ENCODE measurements around the gene PUM1.

The PUM1 gene

DNA sequence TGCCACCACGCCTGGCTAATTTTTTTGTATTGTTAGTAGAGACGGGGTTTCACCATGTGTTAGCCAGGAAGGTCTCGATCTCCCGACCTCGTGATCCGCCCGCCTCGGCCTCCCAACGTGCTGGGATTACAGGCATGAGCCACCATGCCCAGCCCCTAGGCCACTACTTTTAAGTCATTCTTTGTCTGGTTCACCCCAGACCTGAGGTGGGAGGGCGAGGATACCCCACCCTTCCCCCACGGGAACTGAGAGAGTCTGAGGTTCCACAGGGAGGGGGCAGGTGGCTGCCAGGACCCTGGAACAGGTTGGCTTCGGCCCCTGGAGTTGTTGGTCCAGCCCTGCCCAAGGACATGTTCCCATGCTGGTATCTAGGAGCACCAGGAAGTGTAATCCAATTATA lies 149.2 kb downstream of the PUM1 start:
- no peak overlapping the region for H2AK5ac ChIP-seq (ENCODE audit: low read length)
- peaks cover 2% of the 10 kb centered on the region for H3K4me1 ChIP-seq (ENCODE audit: control insufficient read depth, low read depth, low read length)
- H3K18ac ChIP-seq (ENCODE audit: low read length): no peak overlapping the region
- no peak overlapping the region for H2BK5ac ChIP-seq (ENCODE audit: low read length)
- H3K79me2 ChIP-seq (ENCODE audit: control insufficient read depth, insufficient read depth, low read length): no peaks in the 10 kb centered on the region
- no peak overlapping the region for H3K4ac ChIP-seq (ENCODE audit: low read depth, low read length)
- H3K4me2 ChIP-seq (ENCODE audit: low read length): no peak overlapping the region
- H2BK15ac ChIP-seq (replicated peaks; ENCODE audit: low read depth): no peak overlapping the region
- no peak overlapping the region for H3K27ac ChIP-seq (ENCODE audit: low read depth, low read length)
- H2BK120ac ChIP-seq (ENCODE audit: low read depth, low read length): no peak overlapping the region
- no peak overlapping the region for H3K4me3 ChIP-seq (ENCODE audit: low read length)
- no peak overlapping the region for H4K5ac ChIP-seq (ENCODE audit: low read length)
- H3K36me3 ChIP-seq (ENCODE audit: control insufficient read depth, insufficient read depth, low read length): no peaks in the 10 kb centered on the region
- no peak overlapping the region for H4K8ac ChIP-seq (ENCODE audit: low read depth, low read length)
- no peaks in the 10 kb centered on the region for H3K79me1 ChIP-seq (ENCODE audit: low read length)
- no CpG with 5 or more reads among the region's 12 CpGs for WGBS (ENCODE audit: extremely low coverage, insufficient coverage, low lambda C conversion rate)
- no peaks in the 10 kb centered on the region for H3K27me3 ChIP-seq (ENCODE audit: insufficient read depth, low read length, poor library complexity)
- H3K56ac ChIP-seq (ENCODE audit: low read length): no peak overlapping the region
- DNase-seq: no peak
- no peak overlapping the region for H3K9ac ChIP-seq (ENCODE audit: low read length)
- H3K23ac ChIP-seq (ENCODE audit: low read length): no peak overlapping the region

DNA sequence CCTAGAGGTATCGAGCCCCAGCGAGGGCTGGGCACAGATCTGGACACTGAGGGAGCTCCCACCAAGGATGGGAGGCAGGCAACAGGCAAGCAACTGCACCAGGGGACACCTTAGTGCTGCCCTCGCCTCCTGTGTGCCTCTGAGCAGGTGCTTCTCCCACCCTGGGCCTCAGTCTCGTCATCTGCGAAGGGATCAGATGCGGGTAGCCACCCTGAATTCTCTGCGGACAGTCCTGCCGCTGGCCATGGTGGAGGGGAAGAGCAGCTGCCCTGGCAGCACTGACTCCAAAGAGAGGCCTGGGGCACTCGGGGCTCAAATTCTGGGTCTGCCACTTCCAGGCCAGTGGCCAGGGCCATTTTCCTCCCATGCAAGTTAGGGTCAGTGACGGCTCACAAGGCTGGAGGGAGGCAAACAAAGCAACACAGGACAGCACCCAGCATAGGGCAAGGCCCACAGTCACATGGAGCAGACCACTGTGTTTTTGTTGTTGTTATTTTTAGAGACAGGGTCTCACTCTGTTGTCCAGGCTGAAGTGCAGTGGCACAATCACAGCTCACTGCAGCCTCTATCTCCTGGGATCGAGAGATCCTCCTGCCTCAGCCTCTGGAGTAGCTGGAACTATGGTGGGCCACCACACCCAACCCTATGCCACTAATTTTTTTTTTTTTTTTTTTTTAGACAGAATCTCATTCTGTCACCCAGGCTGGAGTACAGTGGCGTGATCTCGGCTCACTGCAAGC lies 149.9 kb downstream of the PUM1 start:
- no peak overlapping the region for H3K9ac ChIP-seq (ENCODE audit: low read length)
- no peak overlapping the region for H2BK120ac ChIP-seq (ENCODE audit: low read depth, low read length)
- no peak overlapping the region for H3K4me2 ChIP-seq (ENCODE audit: low read length)
- no peak for DNase-seq
- no CpG with 5 or more reads among the region's 13 CpGs for WGBS (ENCODE audit: extremely low coverage, insufficient coverage, low lambda C conversion rate)
- no peak overlapping the region for H3K18ac ChIP-seq (ENCODE audit: low read length)
- no peaks in the 10 kb centered on the region for H3K79me1 ChIP-seq (ENCODE audit: low read length)
- no peak overlapping the region for H4K5ac ChIP-seq (ENCODE audit: low read length)
- H2AK5ac ChIP-seq (ENCODE audit: low read length): no peak overlapping the region
- H3K56ac ChIP-seq (ENCODE audit: low read length): no peak overlapping the region
- no peaks in the 10 kb centered on the region for H3K27me3 ChIP-seq (ENCODE audit: insufficient read depth, low read length, poor library complexity)
- no peak overlapping the region for H4K8ac ChIP-seq (ENCODE audit: low read depth, low read length)
- H3K4ac ChIP-seq (ENCODE audit: low read depth, low read length): no peak overlapping the region
- H3K79me2 ChIP-seq (ENCODE audit: control insufficient read depth, insufficient read depth, low read length): no peaks in the 10 kb centered on the region
- no peak overlapping the region for H2BK15ac ChIP-seq (replicated peaks; ENCODE audit: low read depth)
- peaks cover 5% of the 10 kb centered on the region for H3K4me1 ChIP-seq (ENCODE audit: control insufficient read depth, low read depth, low read length)
- H2BK5ac ChIP-seq (ENCODE audit: low read length): no peak overlapping the region
- no peak overlapping the region for H3K23ac ChIP-seq (ENCODE audit: low read length)
- no peak overlapping the region for H3K27ac ChIP-seq (ENCODE audit: low read depth, low read length)
- H3K4me3 ChIP-seq (ENCODE audit: low read length): no peak overlapping the region
- H3K36me3 ChIP-seq (ENCODE audit: control insufficient read depth, insufficient read depth, low read length): no peaks in the 10 kb centered on the region

DNA sequence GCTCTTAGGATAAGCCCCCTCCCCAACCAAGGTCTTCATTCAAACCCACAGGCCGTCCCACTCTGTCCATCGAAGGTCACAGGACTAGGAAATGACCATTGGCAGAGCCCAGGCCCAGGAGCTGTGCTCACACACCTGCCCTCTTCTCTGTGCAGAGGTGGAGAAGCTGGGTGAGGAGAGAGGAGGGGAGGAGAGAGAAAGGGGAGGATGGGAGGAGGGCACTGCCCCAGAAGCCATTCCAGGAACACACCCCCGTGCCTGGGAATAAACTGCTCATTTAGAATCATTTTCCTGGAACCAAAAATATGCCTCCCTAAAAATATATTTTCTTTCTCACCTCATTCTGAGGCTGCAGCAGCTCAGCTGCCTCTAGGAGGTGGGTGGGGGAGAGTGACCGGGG lies 150.6 kb downstream of the PUM1 start:
- Histone ChIP-seq H4K5ac (ENCODE audit: low read length) (no peak overlapping the region), H3K9ac (ENCODE audit: low read length) (no peak overlapping the region), H3K27me3 (ENCODE audit: insufficient read depth, low read length, poor library complexity) (no peaks in the 10 kb centered on the region), H4K8ac (ENCODE audit: low read depth, low read length) (no peak overlapping the region), H2AK5ac (ENCODE audit: low read length) (no peak overlapping the region), H3K79me2 (ENCODE audit: control insufficient read depth, insufficient read depth, low read length) (no peaks in the 10 kb centered on the region), H3K36me3 (ENCODE audit: control insufficient read depth, insufficient read depth, low read length) (no peaks in the 10 kb centered on the region), H3K4ac (ENCODE audit: low read depth, low read length) (no peak overlapping the region), H3K4me3 (ENCODE audit: low read length) (no peak overlapping the region), H3K56ac (ENCODE audit: low read length) (no peak overlapping the region), H3K4me2 (ENCODE audit: low read length) (no peak overlapping the region), H2BK15ac (replicated peaks; ENCODE audit: low read depth) (no peak overlapping the region), H2BK5ac (ENCODE audit: low read length) (no peak overlapping the region), H3K27ac (ENCODE audit: low read depth, low read length) (no peak overlapping the region), H3K4me1 (ENCODE audit: control insufficient read depth, low read depth, low read length) (peaks cover 5% of the 10 kb centered on the region), H3K23ac (ENCODE audit: low read length) (no peak overlapping the region), H2BK120ac (ENCODE audit: low read depth, low read length) (no peak overlapping the region), H3K79me1 (ENCODE audit: low read length) (no peaks in the 10 kb centered on the region), H3K18ac (ENCODE audit: low read length) (no peak overlapping the region)
- no peak for DNase-seq
- no CpG with 5 or more reads among the region's 4 CpGs for WGBS (ENCODE audit: extremely low coverage, insufficient coverage, low lambda C conversion rate)

DNA sequence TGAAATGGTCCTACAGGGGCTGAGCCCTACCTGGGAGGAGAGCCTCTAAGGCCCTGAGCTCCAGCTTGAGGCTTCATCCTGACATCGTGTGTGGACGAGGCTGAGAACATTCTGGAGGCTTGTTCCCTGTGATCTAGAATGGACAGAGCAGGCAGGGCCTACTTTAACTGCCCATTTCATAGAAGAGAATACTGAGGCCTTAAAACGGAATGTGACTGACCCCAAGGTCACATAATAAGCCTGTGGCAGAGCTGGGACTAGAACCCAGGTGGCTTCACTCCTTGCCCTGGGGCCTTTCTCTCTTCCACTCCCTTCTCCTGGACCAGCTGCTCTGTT lies 151.0 kb downstream of the PUM1 start:
- Histone ChIP-seq H2AK5ac (ENCODE audit: low read length) (no peak overlapping the region), H3K18ac (ENCODE audit: low read length) (no peak overlapping the region), H3K79me1 (ENCODE audit: low read length) (no peaks in the 10 kb centered on the region), H3K27ac (ENCODE audit: low read depth, low read length) (no peak overlapping the region), H3K9ac (ENCODE audit: low read length) (no peak overlapping the region), H3K4me3 (ENCODE audit: low read length) (no peak overlapping the region), H3K23ac (ENCODE audit: low read length) (no peak overlapping the region), H3K56ac (ENCODE audit: low read length) (no peak overlapping the region), H4K5ac (ENCODE audit: low read length) (no peak overlapping the region), H3K27me3 (ENCODE audit: insufficient read depth, low read length, poor library complexity) (no peaks in the 10 kb centered on the region), H3K4ac (ENCODE audit: low read depth, low read length) (no peak overlapping the region), H2BK120ac (ENCODE audit: low read depth, low read length) (no peak overlapping the region), H2BK15ac (replicated peaks; ENCODE audit: low read depth) (no peak overlapping the region), H3K79me2 (ENCODE audit: control insufficient read depth, insufficient read depth, low read length) (no peaks in the 10 kb centered on the region), H3K36me3 (ENCODE audit: control insufficient read depth, insufficient read depth, low read length) (no peaks in the 10 kb centered on the region), H4K8ac (ENCODE audit: low read depth, low read length) (no peak overlapping the region), H2BK5ac (ENCODE audit: low read length) (no peak overlapping the region), H3K4me1 (ENCODE audit: control insufficient read depth, low read depth, low read length) (peaks cover 8% of the 10 kb centered on the region), H3K4me2 (ENCODE audit: low read length) (no peak overlapping the region)
- no CpG with 5 or more reads among the region's 3 CpGs for WGBS (ENCODE audit: extremely low coverage, insufficient coverage, low lambda C conversion rate)
- no peak for DNase-seq

DNA sequence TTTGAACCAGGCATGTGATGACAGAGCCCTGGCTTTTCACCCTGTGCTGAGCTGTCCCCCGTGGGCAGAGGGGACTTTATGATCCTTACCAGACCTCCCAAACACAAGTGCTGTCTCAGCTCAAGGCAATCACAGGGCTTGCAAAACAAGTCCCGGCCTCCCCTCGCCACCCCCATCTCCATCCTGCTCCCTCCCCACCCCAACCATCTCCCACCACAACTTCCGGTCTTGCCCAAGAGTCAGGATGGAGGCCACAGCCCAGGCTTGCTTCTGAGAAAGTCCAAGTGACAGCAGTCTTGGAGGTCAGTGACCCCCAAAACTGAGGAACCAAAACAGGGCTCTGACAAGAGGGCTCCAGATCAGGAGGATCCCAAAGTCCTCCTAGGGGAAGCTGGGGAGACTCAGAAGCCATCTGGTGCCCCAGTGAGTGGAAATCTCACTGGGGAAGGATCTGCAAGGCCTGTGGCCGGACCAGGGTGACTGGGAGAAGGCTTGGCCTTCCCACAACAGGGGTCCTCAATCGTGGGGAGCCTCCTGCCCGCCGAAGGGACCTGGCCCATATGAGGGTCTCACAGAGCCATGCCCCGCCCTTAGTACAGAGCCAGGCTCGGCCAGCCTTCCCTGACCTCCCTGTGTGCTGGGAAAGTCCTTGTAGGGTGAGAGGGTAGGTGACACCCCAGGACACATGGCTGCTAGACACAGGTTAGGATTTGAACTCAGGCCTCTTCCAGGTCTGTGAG lies 152.4 kb downstream of the PUM1 start:
- H3K9ac ChIP-seq (ENCODE audit: low read length): no peak overlapping the region
- H2AK5ac ChIP-seq (ENCODE audit: low read length): no peak overlapping the region
- no peak overlapping the region for H3K4me3 ChIP-seq (ENCODE audit: low read length)
- WGBS (ENCODE audit: extremely low coverage, insufficient coverage, low lambda C conversion rate): no CpG with 5 or more reads among the region's 10 CpGs
- H3K4me2 ChIP-seq (ENCODE audit: low read length): no peak overlapping the region
- no peak overlapping the region for H4K8ac ChIP-seq (ENCODE audit: low read depth, low read length)
- no peak overlapping the region for H2BK15ac ChIP-seq (replicated peaks; ENCODE audit: low read depth)
- no peak overlapping the region for H2BK5ac ChIP-seq (ENCODE audit: low read length)
- no peaks in the 10 kb centered on the region for H3K36me3 ChIP-seq (ENCODE audit: control insufficient read depth, insufficient read depth, low read length)
- H3K56ac ChIP-seq (ENCODE audit: low read length): no peak overlapping the region
- peaks cover 8% of the 10 kb centered on the region for H3K4me1 ChIP-seq (ENCODE audit: control insufficient read depth, low read depth, low read length)
- no peak overlapping the region for H4K5ac ChIP-seq (ENCODE audit: low read length)
- no peak overlapping the region for H3K27ac ChIP-seq (ENCODE audit: low read depth, low read length)
- H3K79me2 ChIP-seq (ENCODE audit: control insufficient read depth, insufficient read depth, low read length): no peaks in the 10 kb centered on the region
- no peak overlapping the region for H3K23ac ChIP-seq (ENCODE audit: low read length)
- no peaks in the 10 kb centered on the region for H3K27me3 ChIP-seq (ENCODE audit: insufficient read depth, low read length, poor library complexity)
- H3K18ac ChIP-seq (ENCODE audit: low read length): no peak overlapping the region
- H3K4ac ChIP-seq (ENCODE audit: low read depth, low read length): no peak overlapping the region
- DNase-seq: no peak
- H3K79me1 ChIP-seq (ENCODE audit: low read length): no peaks in the 10 kb centered on the region
- no peak overlapping the region for H2BK120ac ChIP-seq (ENCODE audit: low read depth, low read length)
